Right lobe of liver (tissue), 6 donors: ENCODE measurements around the gene PTBP2. TPM values are rescaled to one million over a fixed set of nuclear protein-coding genes. Genes with fewer than 3 reads are reported as not detected.

Experiments
- ATAC-seq, 4 donors: fragments of 200-7000 bp; cut with Tn5 transposase; one replicate each; pipeline ENCODE4 v1.9.1; 2020; ENCODE audit warnings: mild to moderate bottlenecking in 4 of 4, moderate library complexity in 4 of 4
- DNase-seq, 3 donors: peaks; one replicate each; pipeline ENCODE4 v3.0.0-alpha.2; 2020
- H3K27ac ChIP-seq, 3 donors: fragments of 200-600 bp; one replicate each; pipeline ENCODE4 v1.8.0; 2022
- H3K27me3 ChIP-seq, 2 donors: fragments of 200-600 bp; one replicate each; pipeline ENCODE4 v1.8.0; 2022
- H3K36me3 ChIP-seq, 4 donors: fragments of 200-600 bp; sonication (generic) in 1 of 4; one replicate each; pipeline versions ENCODE4 v1.5.1 to v1.8.0; 2017 to 2022; ENCODE audit warnings: control low read depth in 1 of 4
- H3K4me1 ChIP-seq, 4 donors: fragments of 200-600 bp; sonication (generic) in 1 of 4; one replicate each; pipeline versions ENCODE4 v1.5.1 to v1.8.0; 2017 to 2022; ENCODE audit warnings: control low read depth in 1 of 4
- H3K4me3 ChIP-seq, 3 donors: fragments of 200-600 bp; one replicate each; pipeline ENCODE4 v1.8.0; 2022
- H3K9me3 ChIP-seq, 4 donors: fragments of 200-600 bp; sonication (generic) in 1 of 4; one replicate each; pipeline versions ENCODE4 v1.5.1 to v1.8.0; 2017 to 2022; ENCODE audit warnings: control low read depth in 1 of 4
- CTCF ChIP-seq, 4 donors: fragments of 200-600 bp in 3 of 4; fragments of 450-650 bp in 1 of 4; IDR thresholded peaks; one replicate each; pipeline versions ENCODE4 v1.5.1 to v1.8.0; 2016 to 2022; ENCODE audit warnings: antibody characterized with exemption in 4 of 4, mild to moderate bottlenecking in 2 of 4
- POLR2A ChIP-seq: fragments of 450-650 bp; IDR thresholded peaks from one replicate; pipeline ENCODE4 v1.6.1; 2017; ENCODE audit warnings: antibody characterized with exemption, mild to moderate bottlenecking
- WGBS: methylation state at CpG from one replicate; pipeline ENCODE4 v1.1.6; 2018; ENCODE audit warnings: low coverage, low lambda C conversion rate; ENCODE audit not compliant: insufficient coverage; ENCODE audit errors: missing lambda C conversion rate; 5-methylcytosine and 5-hydroxymethylcytosine counted together
- intact Hi-C, 2 donors: fragments of 100-400 bp; cut with DNase I; formaldehyde crosslinking; loops; one replicate each; pipeline versions ENCODE4 v1.11.2 to v1.14.1; 2022
- total RNA-seq, 6 experiments: library from RNA; depleted of rRNA in 2 of 6; stranded (reverse); fragments of >200 nt in 2 of 6; fragmentation: NEBNext Ultra II Directional in 3 of 6; extraction: Animal tissue kit (Norgen Biotek cat#: 25700) in 3 of 6; gene quantifications; one replicate each; pipeline versions ENCODE4 v1.1.0 to v1.2.4, GENCODE V29; 2016 to 2023
- donor health status: DM: no; HTN: yes; CAD: no.
- donor health status: DM: no; HTN: no; CAD: no.
- donor health status: DM: no; HTN: no; CAD: no.
- donor health status: DM: no; HTN: yes; CAD: no.
- donor health status: DM: no; HTN: yes; CAD: no.

The PTBP2 gene
- total RNA-seq, 6 experiments from 2014 or later = 3.6 to 20.1 (median 6.0) TPM

- Histone ChIP-seq H3K9me3 (no peaks in the 10 kb centered on the region), H3K27ac (peak overlapping the region; percentile 88 to 92 (median 91)), H3K4me3 (peak overlapping the region; percentile 77 to 89 (median 87)), H3K4me1 (peaks cover 0 to 14% (median 0%) of the 10 kb centered on the region in 4 donors), H3K36me3 (no peaks in the 10 kb centered on the region), H3K27me3 (no peaks in the 10 kb centered on the region)
- intact Hi-C loops = no loop called here
- TF ChIP-seq POLR2A = no peak
- no peak for TF ChIP-seq CTCF (IDR thresholded peaks at IDR 0.05)
- WGBS = 49% methylated on average over 3 of the region's 3 CpGs
- ATAC-seq = no peak
- no peak for DNase-seq
These were observed 1.4 kb downstream of the PTBP2 start for GRCh38 chr1:96722958-96723357.

GRCh38 chr1:96723377-96723776 lies 1.8 kb downstream of the PTBP2 start:
- Histone ChIP-seq H3K27me3 (no peaks in the 10 kb centered on the region), H3K9me3 (no peaks in the 10 kb centered on the region), H3K36me3 (no peaks in the 10 kb centered on the region), H3K4me3 (peak overlapping the region in 1 of 3 donors; percentile 87), H3K27ac (no peak overlapping the region), H3K4me1 (peaks cover 0 to 14% (median 0%) of the 10 kb centered on the region in 4 donors)
- WGBS = 48% methylated on average over 4 of the region's 4 CpGs
- ATAC-seq (no peak), DNase-seq (no peak)
- TF ChIP-seq CTCF (IDR thresholded peaks at IDR 0.05) = no peak
- no peak for TF ChIP-seq POLR2A
- intact Hi-C loops = no loop called here

GRCh38 chr1:96723936-96724335 lies 2.4 kb downstream of the PTBP2 start:
- DNase-seq = no peak
- Histone ChIP-seq H3K4me1 (peaks cover 0 to 14% (median 0%) of the 10 kb centered on the region in 4 donors), H3K27me3 (no peaks in the 10 kb centered on the region), H3K9me3 (no peaks in the 10 kb centered on the region), H3K36me3 (no peaks in the 10 kb centered on the region), H3K4me3 (no peak overlapping the region), H3K27ac (no peak overlapping the region)
- intact Hi-C loops = no loop called here
- WGBS = 83% methylated on average over 3 of the region's 3 CpGs
- TF ChIP-seq POLR2A (no peak), CTCF (IDR thresholded peaks at IDR 0.05) (no peak)
- ATAC-seq = no peak

GRCh38 chr1:96727860-96728259 lies 6.3 kb downstream of the PTBP2 start:
- 80% methylated on average over 3 of the region's 3 CpGs for WGBS

More at GRCh38 chr1:96727860-96728259, 6.3 kb downstream of the PTBP2 start:
- intact Hi-C loops = no loop called here
- H3K9me3 ChIP-seq = no peaks in the 10 kb centered on the region
- ATAC-seq (peak in 2 of 4 donors; percentile 41 to 42), DNase-seq (no peak)
- H3K4me1 ChIP-seq = peaks cover 0 to 30% (median 0%) of the 10 kb centered on the region in 4 donors
- no peaks in the 10 kb centered on the region for H3K36me3 ChIP-seq
- TF ChIP-seq POLR2A = no peak
- TF ChIP-seq CTCF (IDR thresholded peaks at IDR 0.05) = no peak
- H3K4me3 ChIP-seq = no peak overlapping the region
- H3K27ac ChIP-seq = no peak overlapping the region
- no peaks in the 10 kb centered on the region for H3K27me3 ChIP-seq
